AG09309 (cell line): ENCODE results near the gene SLC25A33.

Experiments used
- DNase-seq: peaks from one replicate; pipeline ENCODE4 v3.0.0-alpha.2; 2010; ENCODE audit warnings: low read depth
- H3K4me3 ChIP-seq: 2 replicates; pipeline ENCODE4 v1.5.1; 2011; ENCODE audit warnings: mild to moderate bottlenecking, low read depth, low read length, moderate library complexity; ENCODE audit not compliant: control insufficient read depth
- TF ChIP-seq, protein P1 (sequence below): IDR thresholded peaks from 2 replicates; pipeline ENCODE4 v1.5.1; 2011; ENCODE audit warnings: mild to moderate bottlenecking, low read depth, low read length, inconsistent platforms; ENCODE audit not compliant: insufficient read depth, control insufficient read depth; ENCODE audit errors: missing control alignments

SLC25A33 gene

DNA sequence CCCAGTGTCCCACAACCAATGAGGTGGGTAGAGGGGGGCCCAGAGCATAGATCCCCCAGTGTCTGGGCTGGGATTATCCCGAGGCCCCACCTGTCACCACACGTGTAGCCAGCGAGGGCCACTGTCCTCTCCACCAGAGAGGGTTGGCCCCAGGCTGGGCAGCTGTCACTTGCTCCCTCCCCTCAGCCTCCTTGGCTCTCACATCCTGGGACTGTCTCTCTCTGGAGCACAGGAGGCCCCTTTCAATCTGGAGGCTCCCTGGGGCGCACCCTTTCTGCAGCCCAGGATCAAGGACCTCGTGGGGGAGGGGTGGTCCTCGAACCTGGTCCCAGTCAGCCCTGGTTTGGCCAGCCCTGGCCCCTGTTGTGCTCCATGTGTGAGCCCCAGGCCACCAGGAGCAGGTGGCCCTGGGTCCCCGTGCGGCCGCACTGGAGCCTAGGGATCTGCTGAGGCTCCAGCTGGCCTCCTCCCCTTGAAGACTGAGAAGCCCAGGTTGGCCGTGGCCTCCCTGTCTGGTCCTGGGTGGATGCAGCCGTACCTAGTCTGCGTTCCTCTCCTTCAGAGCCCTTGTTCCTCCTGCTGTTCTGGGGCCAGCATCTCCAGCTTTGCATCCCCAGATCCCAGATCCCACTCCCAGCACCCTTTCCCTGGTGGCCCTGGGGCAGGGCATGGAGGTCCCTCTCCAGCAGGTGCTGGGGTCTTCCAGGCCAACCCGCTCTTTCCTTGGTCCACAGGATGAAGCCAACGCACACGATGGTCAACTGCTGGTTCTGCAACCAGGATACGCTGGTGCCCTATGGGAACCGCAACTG, 56.1 kb downstream of the SLC25A33 start:
- H3K4me3 ChIP-seq: no peak overlapping the region
- TF ChIP-seq, protein P1, sequence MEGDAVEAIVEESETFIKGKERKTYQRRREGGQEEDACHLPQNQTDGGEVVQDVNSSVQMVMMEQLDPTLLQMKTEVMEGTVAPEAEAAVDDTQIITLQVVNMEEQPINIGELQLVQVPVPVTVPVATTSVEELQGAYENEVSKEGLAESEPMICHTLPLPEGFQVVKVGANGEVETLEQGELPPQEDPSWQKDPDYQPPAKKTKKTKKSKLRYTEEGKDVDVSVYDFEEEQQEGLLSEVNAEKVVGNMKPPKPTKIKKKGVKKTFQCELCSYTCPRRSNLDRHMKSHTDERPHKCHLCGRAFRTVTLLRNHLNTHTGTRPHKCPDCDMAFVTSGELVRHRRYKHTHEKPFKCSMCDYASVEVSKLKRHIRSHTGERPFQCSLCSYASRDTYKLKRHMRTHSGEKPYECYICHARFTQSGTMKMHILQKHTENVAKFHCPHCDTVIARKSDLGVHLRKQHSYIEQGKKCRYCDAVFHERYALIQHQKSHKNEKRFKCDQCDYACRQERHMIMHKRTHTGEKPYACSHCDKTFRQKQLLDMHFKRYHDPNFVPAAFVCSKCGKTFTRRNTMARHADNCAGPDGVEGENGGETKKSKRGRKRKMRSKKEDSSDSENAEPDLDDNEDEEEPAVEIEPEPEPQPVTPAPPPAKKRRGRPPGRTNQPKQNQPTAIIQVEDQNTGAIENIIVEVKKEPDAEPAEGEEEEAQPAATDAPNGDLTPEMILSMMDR: no peak
- no peak for DNase-seq

DNA sequence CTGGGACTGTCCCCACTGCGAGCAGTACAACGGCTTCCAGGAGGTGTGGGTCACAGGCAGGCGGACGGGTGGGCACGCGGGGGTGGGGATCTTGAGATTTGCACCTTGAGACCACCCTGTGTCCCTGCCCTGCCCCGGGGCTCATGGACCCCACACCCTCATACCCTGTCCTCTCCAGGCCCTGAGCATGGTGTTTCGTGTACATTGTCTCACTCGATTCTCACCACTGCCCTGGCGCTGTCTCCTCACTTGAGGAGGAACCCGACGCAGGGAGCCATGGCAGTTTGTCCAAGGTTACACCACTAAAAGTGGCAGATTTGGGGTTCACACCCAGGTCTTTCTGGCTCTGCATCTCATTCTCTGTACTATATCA, 56.7 kb downstream of the SLC25A33 start:
- DNase-seq: no peak
- TF ChIP-seq, protein P1: no peak
- no peak overlapping the region for H3K4me3 ChIP-seq

DNA sequence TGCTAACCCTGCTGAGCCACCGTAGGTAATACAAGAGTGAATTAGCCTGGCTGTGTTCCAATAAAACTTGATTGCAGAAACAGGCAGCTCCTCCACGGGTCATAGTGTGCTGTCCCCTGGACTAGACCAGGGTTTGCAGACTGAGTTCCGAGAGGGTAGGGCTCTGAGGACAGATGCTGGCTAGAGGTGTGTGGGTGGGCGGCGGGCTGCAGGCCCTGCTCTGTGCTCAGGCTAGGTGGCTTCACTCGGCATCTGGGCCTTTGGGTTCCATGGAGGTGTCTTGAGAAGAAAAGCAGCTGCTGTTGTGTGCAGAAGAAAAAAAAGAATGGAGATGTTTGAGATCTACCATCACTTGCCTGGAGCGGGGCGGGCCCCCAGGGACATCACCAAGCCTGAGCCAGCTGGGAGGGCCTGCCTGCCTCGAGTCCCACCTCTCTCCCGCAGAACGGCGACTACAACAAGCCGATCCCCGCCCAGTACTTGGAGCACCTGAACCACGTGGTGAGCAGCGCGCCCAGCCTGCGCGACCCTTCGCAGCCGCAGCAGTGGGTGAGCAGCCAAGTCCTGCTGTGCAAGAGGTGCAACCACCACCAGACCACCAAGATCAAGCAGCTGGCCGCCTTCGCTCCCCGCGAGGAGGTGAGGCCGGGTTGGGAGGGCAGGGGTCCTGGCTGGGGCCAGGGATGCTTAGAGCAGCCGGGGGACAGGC, 57.3 kb downstream of the SLC25A33 start:
- no peak overlapping the region for H3K4me3 ChIP-seq
- TF ChIP-seq, protein P1: no peak
- no peak for DNase-seq

DNA sequence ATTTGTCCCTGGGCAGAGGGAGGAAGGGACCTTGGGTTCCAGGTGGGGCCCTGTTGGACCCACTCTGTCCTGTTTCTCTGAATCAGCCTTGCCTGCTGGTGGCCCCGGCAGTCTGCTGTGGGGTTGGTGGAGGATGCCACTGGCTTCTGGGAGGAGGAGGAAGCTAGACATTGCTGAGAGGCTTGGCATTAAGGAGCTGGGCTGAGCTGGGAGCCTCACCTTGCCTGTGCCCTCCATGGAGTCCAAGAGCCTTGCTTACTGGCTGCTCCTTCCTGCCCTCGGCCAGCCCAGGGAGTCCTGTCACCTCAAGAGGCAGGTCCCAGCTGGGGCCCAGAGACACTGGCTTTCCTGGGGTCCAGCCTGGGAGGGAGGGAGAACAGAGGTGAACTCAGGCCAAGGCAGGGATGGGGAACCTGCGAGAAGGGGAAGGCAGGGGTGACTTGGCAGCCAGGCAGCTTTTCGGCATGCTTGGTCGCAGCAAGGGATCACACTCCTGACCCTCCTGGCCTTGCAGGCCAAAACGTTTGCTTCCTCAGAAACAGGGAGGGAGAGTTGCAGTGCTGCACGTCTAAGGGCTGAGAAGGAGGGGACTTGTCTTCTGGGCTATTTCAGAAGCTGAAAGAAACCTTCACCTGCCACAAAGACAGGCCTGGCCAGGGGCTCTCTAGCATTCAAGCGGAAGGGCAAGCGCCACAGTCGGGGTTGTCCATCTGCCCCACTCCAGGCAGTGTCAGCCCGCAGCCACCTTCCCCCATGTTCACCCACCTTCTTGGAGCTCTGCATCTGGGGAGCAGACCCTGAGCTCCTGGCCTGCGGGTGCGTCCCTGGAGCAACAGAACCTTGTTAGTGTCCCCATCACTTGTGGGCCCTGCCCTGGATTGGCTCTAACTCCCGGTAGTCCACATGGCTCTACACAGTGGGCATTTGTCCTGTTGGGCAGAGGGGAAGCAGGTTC, 58.4 kb downstream of the SLC25A33 start:
- TF ChIP-seq, protein P1: no peak
- no peak for DNase-seq
- H3K4me3 ChIP-seq: no peak overlapping the region

DNA sequence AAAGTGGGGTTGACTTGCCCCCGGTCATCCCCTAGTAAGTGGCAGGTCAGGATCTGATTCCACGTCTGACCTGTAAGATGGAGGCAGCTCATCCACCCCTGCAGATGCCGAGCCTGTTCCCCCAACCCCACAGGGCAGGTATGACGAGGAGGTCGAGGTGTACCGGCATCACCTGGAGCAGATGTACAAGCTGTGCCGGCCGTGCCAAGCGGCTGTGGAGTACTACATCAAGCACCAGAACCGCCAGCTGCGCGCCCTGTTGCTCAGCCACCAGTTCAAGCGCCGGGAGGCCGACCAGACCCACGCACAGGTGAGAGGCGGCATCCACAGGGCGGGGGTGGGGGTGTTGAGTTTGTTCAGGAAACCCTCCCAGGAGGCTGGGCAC, 59.0 kb downstream of the SLC25A33 start:
- TF ChIP-seq, protein P1: no peak
- H3K4me3 ChIP-seq: no peak overlapping the region
- no peak for DNase-seq

DNA sequence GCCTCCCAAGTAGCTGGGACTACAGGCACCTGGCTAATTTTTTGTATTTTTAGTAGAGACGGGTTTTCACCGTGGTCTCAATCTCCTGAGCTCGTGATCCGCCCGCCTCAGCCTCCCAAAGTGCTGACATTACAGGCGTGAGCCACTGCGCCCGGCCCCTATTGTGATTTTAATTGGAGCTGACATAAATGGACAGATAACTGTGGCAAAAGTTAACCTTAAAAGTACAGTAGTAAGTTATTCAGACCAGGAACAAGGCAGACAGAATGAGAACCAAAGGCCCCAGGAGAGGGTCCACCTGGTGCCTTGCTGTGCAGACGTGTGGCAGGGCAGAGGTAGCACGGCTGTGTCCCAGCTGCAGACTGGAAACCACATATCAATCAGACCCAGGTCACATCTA, 60.5 kb downstream of the SLC25A33 start:
- no peak overlapping the region for H3K4me3 ChIP-seq
- TF ChIP-seq, protein P1: no peak
- no peak for DNase-seq
